GM12892 (cell line): ENCODE results near the gene CLDN9.
A peak's percentile ranks its signal among the peaks of the same experiment; 100 is the strongest.

Experiments used
- DNase-seq: peaks from one replicate; pipeline ENCODE4 v3.0.0; 2011; ENCODE audit not compliant: insufficient read length
- FAIRE-seq: peaks from 2 replicates; lab custom pipeline; 2011; peaks lifted over from hg19 to GRCh38; lab: Jason Lieb, UNC
- POLR2A ChIP-seq: IDR thresholded peaks from 2 replicates; pipeline ENCODE4 v1.6.1; 2011; ENCODE audit warnings: low read depth, low read length, control low read depth
- POLR2AphosphoS5 ChIP-seq: IDR thresholded peaks from 2 replicates; pipeline ENCODE4 v1.6.1; 2011; ENCODE audit warnings: low read depth, low read length, control low read depth
- TAF1 ChIP-seq: IDR thresholded peaks from 2 replicates; pipeline ENCODE4 v1.6.1; 2011; ENCODE audit warnings: low read depth, mild to moderate bottlenecking, control low read depth, low read length, borderline replicate concordance

The CLDN9 gene

DNA sequence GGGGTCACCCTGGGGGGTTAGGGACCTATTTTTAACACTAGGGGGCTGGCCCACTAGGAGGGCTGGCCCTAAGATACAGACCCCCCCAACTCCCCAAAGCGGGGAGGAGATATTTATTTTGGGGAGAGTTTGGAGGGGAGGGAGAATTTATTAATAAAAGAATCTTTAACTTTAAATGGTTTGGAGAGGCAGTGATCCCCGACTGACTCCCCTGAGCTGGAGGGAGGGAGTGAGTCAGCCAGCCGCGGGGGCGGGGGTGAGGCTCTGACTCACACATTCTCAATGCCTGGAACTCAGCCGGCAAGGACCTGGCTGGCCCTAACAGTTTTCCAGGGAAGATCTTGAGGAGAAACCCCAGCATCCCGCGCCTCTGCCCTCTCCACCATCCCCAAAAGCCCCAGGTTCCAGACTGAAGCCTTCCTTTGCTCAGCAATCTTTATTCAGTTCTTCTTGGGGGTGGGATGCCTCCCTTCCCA lies 9.5 kb downstream of the CLDN9 start:
- DNase-seq (no peak), FAIRE-seq (peak; percentile 58)
- no peak for TF ChIP-seq TAF1
- TF ChIP-seq POLR2AphosphoS5, result no peak
- no peak for TF ChIP-seq POLR2A

DNA sequence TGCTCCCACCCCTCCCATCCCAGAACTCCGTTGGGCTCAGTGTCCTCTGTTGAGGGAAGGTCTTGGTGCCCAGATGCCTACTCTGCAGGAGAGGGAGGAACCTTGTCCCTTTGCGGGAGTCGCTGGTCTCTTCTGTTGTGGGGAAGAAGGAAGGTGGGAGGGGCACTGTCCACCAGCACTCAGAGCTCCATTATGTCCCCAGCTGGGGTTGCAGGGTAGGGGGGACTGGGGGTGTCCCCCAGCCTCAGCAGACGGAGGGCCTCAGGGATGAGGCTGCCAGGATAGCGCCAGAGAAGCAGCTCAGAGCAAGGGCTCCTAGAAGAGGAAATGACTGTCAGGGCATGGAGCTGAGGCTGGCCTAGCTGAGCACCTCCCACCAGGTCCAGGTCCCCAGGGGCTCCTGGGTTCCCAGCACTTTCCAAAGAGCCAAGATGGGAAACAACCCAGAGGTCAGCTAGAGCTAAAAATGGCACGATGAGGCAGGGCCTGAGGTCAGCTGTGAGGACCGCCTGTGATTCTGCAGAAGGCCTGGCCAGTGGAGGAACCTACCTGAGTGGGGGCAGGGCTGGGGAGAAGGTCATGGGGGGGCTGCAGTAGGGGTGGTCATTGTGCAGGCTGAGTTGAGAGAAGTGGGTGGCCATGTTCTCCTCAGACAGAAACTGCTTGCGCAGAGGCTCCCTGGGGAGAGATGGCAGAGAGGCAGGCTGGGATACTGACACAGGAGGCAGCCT lies 10.1 kb downstream of the CLDN9 start:
- TF ChIP-seq TAF1 (no peak), POLR2A (no peak), POLR2AphosphoS5 (no peak)
- DNase-seq, result no peak
- FAIRE-seq, result peak; percentile 56

DNA sequence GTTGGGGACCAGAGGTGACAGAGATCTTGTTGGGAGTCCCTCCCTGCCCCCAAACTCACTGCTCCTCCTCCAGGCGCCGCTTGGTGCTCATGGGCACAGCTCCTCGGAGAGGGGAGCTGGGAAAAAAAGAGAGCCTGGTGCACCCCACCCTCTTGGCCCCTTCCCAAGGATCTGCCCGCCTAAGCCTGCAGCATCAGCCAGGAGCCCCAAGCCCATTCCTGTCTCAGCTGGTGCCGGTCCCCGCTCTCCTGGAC lies 10.6 kb downstream of the CLDN9 start:
- DNase-seq (no peak), FAIRE-seq (no peak)
- TF ChIP-seq POLR2A (no peak), POLR2AphosphoS5 (no peak), TAF1 (no peak)

DNA sequence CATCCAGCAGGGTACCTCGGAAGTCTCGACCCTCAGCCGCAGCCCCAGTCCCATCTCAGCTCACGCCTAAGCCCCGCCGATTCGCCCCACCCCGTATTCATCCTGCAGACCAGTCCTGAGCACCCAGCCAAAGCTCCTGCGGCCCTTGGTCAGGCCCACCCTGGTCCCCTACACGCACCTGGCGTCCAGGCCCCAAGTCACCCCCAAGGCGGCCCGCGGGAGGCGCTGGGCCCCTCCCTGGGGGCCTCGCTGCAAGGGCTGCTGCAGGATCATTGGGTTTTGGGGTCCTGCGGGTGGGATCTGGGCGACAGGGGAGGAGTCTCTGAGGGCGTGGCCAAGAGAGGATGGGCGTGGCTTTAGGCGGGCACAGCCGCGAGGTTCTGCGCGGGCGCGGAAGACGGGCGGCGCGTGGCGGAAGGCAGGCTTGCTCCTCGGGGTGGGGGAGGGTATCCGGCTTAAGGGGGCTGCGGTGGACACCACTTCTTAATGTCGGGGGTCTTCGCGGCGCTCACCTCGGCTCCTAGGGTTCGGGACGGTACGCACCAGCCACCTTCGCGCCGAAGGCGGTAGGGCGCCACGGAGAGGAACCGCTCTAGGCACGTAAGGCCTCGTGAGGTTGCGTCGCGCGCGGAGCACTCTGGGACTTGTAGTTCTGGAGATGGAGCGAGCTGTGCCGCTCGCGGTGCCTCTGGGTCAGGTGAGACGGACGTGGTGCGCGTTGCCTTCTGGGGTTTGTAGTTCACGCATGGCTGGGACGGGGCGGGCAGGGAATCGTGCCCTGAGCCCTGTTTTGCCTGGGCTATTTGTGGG lies 11.2 kb downstream of the CLDN9 start, which contains the start of the genes HCFC1R1 and THOC6:
Gene HCFC1R1, minus strand, starts transcription at position 274 of the 810 bp plus-strand sequence. Its CDS starts 1 bp downstream, at position 273.
Gene THOC6, plus strand, starts transcription at position 367 of the 810 bp plus-strand sequence. Its CDS starts 292 bp downstream, at position 659.
- DNase-seq (peak; percentile 92), FAIRE-seq (peak; percentile 100)
- peak; percentile 83; the same call in 1 of the 2 replicates for TF ChIP-seq POLR2A
- peak; percentile 89 for TF ChIP-seq POLR2AphosphoS5
- TF ChIP-seq TAF1, result no peak

DNA sequence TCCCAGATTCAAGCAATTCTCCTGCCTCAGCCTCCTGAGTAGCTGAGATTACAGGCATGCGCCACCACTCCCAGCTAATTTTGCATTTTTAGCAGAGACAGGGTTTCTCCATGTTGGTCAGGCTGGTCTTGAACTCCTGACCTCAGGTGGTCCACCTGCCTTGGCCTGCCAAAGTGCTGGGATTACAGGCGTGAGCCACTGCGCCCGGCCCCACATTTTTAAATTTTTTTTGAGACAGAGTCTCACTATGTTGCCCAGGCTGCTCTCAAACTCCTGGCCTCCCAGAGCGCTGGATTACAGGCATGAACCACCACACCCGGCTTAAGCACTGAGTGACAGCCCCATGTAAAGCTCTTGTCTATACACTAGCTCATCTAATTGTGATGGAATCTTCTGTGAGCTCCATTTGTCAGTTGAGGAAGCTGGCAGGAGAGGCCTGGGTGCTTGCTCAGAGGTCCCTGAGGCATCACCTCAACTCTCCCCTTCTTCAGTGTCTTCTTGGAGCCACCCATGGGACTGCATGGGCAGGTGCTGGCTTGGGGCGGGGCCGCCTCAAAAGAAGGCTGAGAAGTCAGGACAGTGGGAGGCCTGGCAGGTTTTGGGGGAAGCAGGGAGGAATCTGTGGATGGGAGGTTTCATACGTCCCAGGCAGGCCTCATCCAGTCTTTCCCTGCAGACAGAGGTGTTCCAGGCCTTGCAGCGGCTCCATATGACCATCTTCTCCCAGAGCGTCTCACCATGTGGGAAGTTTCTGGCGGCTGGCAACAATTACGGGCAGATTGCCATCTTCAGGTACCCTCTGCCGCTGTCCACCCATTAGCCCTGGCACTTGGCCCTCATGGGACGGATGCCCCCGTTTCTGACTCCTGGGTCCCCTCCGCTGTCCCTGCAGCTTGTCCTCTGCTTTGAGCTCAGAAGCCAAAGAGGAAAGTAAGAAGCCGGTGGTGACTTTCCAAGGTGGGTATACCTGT lies 12.6 kb downstream of the CLDN9 start:
- FAIRE-seq, result no peak
- TF ChIP-seq POLR2A (no peak), TAF1 (no peak), POLR2AphosphoS5 (no peak)
- DNase-seq, result no peak

DNA sequence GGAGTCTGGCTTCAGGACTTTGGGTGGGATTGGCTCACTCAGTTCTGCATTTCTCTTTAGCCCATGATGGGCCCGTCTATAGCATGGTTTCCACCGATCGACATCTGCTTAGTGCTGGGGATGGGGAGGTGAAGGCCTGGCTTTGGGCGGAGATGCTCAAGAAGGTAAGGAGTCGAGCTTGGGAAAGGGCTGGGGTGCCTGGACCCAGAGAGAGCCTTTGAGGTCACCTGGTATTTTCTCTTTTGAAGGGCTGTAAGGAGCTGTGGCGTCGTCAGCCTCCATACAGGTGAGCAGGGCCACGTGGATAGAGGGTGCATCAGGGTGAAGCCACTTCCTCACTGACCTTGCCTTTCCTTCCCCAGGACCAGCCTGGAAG lies 13.3 kb downstream of the CLDN9 start:
- TF ChIP-seq POLR2AphosphoS5 (no peak), TAF1 (no peak), POLR2A (no peak)
- DNase-seq (no peak), FAIRE-seq (no peak)

DNA sequence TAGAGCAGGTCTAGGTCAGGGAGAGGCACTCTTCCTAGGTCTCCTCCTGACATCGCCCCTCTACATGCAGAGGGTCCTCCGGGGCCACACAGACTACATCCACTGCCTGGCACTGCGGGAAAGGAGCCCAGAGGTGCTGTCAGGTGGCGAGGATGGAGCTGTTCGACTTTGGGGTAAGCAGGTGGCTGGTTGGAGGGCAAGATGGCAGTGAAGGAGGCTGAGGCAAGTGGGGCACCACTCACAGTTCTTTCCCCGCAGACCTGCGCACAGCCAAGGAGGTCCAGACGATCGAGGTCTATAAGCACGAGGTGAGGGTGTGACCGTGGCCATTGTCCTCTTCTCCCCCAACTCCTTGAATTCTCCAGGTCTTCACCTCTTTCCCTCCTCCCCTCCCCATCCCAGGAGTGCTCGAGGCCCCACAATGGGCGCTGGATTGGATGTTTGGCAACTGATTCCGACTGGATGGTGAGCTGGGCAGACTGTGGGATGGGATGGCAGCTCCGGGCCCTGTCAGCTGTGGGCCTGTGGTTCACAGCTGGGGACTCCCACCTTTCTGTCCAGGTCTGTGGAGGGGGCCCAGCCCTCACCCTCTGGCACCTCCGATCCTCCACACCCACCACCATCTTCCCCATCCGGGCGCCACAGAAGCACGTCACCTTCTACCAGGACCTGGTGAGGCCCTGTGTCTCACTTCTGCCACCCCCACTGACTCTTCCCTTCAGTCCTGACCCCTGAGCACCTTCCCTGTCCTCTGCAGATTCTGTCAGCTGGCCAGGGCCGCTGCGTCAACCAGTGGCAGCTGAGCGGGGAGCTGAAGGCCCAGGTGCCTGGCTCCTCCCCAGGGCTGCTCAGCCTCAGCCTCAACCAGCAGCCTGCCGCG lies 14.1 kb downstream of the CLDN9 start:
- DNase-seq, result no peak
- no peak for TF ChIP-seq POLR2AphosphoS5
- TF ChIP-seq TAF1, result no peak
- no peak for TF ChIP-seq POLR2A
- FAIRE-seq, result no peak

DNA sequence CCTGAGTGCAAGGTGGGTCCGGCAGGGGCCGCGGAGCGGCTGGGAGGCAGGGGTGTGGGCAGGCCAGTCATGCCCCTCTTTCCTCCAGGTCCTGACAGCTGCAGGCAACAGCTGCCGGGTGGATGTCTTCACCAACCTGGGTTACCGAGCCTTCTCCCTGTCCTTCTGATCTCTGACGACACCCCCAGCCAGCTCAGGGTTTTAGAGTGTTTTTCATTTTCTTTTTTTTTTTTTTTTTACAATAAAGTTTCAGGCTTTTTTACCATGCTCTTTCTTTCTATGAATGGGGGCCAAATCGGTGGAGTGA lies 14.7 kb downstream of the CLDN9 start:
- no peak for FAIRE-seq
- TF ChIP-seq POLR2AphosphoS5, result no peak
- DNase-seq, result no peak

DNA sequence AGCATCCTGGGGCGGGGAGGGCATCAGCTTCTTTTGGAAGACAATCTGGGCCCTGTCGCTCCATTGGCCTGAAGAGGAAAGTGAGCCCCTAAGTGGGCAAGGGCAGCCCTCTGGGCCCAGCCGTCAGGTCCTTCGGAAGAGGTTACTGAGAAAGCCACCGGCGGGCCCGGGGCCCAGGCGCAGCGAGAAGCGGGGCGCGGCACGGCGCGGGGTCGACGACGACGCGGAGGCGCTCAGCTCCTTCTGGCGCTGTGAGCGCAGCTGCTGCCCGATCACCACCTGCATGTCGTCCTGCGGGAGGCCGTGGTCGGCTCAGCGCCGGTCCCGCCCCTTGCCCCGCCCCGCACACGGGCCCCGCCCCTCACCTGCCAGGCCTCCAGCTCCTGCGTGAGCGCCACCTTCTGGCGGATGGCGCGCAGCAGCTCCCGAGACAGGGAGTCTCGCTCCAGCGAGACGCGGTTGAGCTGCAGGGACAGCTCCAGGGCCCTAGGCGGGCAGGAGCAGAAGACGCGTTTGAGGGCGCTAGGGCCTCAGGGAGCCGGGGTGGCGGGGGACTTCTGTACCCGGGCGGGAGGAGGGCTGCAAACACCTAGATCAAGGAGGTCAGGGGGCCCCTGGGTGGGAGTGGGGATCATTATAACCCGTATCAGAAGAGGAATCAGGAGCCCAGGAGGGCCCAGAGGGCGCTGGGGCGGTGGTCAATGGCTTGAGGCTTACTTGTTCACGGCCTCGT lies 15.4 kb downstream of the CLDN9 start:
- no peak for TF ChIP-seq TAF1
- TF ChIP-seq POLR2A, result no peak
- TF ChIP-seq POLR2AphosphoS5, result peak; percentile 28; the same call in 1 of the 2 replicates
- FAIRE-seq (peak; percentile 93), DNase-seq (peak; percentile 91)
